ENCODE data around the gene RASAL2. TPM values are rescaled to one million over a fixed set of nuclear protein-coding genes. Genes with fewer than 3 reads are reported as not detected.

Gene RASAL2
- total and polyA plus RNA-seq, 9 of the 15 experiments (the other 6 are each of a cell fraction or from before 2014, with no cell fraction given) = 0.13 to 1.0 (median 0.62) TPM

- WGBS (ENCODE audit: insufficient coverage, low coverage, missing lambda C conversion rate) = 0% methylated on average over 2 of the region's 2 CpGs
- in situ Hi-C loops (cut with MboI) (no loop called here), intact Hi-C loops (cut with micrococcal nuclease) (no loop called here)
- POLR2A ChIA-PET = no interaction called here
- Histone ChIP-seq H3K4me2 (ENCODE audit: insufficient read depth, low read length) (no peak overlapping the region), H3K9ac (ENCODE audit: insufficient read depth in 1 of 2, low read depth in 2 of 2, low read length in 2 of 2) (no peak overlapping the region), H3K36me3 (ENCODE audit: control insufficient read depth, insufficient read depth, low read length) (no peaks in the 10 kb centered on the region), H3K27me3 (ENCODE audit: control insufficient read depth in 2 of 2, insufficient read depth in 2 of 2, low read length in 2 of 2) (no peaks in the 10 kb centered on the region), H3K9me1 (ENCODE audit: control insufficient read depth, insufficient read depth, low read length) (no peaks in the 10 kb centered on the region), H3K4me3 (no peak overlapping the region), H3K4me1 (replicated peaks in 1 of 2; ENCODE audit: control insufficient read depth in 2 of 2, insufficient read depth in 2 of 2, low read length in 2 of 2) (no peaks in the 10 kb centered on the region), H3K27ac (ENCODE audit: extremely low read depth, low read depth, low read length) (no peak overlapping the region), H2AFZ (ENCODE audit: low read depth, low read length) (no peak overlapping the region), H3K79me2 (ENCODE audit: control insufficient read depth, insufficient read depth, low read length) (no peaks in the 10 kb centered on the region), H4K20me1 (replicated peaks; ENCODE audit: control insufficient read depth, insufficient read depth, low read length) (no peaks in the 10 kb centered on the region), H3K9me3 (replicated peaks; ENCODE audit: control insufficient read depth, insufficient read depth, low read depth, low read length) (no peaks in the 10 kb centered on the region)
- CTCF ChIA-PET (ENCODE audit: low intra/inter-chr PET ratio) = no interaction called here
- TF ChIP-seq ZNF12 (CRISPR knock-in tag; IDR thresholded peaks at IDR 0.05) (no peak), KAT7 (CRISPR knock-in tag; IDR thresholded peaks at IDR 0.05; ENCODE audit: borderline replicate concordance) (no peak), NFIX (CRISPR knock-in tag; IDR thresholded peaks at IDR 0.05; ENCODE audit: low read depth) (no peak), POLR2B (IDR thresholded peaks at IDR 0.05; ENCODE audit: low read depth, partially characterized antibody) (no peak), ATF4 (CRISPR knock-in tag; IDR thresholded peaks at IDR 0.05) (no peak), ZFP36 (IDR thresholded peaks at IDR 0.05; ENCODE audit: low read depth, low read length, partially characterized antibody) (no peak), MTA2 (IDR thresholded peaks at IDR 0.05; ENCODE audit: low read depth) (no peak), CREB3L1 (IDR thresholded peaks at IDR 0.05; ENCODE audit: borderline replicate concordance, low read depth) (no peak), ZBTB5 (IDR thresholded peaks at IDR 0.05) (no peak)
- DNase-seq (ENCODE audit: extremely low read depth in 1 of 4, low spot score in 3 of 4) (no peak), ATAC-seq (no peak), FAIRE-seq (no peak)
- no TSS peak for BruUV-seq (replicated peaks)
These were observed 181.1 kb downstream of the RASAL2 start for GRCh38 chr1:178275049-178275448.

Measured in K562 (cell line).